ENCODE measurements around the gene HES7.
A peak's percentile ranks its signal among the peaks of the same experiment; 100 is the strongest.

Gene HES7

DNA sequence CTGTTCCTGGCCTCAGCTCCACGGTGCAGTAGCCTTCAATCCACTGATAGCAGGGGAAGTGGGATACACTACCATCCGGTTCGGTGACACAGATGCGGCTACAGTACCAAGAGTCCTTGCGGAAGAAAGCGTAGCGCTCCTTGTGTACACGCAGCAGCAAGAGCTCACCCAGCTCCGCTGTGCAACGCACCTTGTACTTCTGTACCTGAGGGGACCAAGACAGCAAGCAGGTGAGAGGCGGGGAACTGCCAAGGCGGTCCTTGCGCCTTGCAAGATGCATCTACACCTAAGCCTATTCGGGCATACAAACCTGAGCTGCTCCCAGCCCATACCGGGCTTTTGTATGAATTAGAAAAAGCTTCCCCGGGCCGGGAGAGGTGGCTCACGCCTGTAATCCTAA lies 7.1 kb downstream of the HES7 start:
- Histone ChIP-seq H3K9ac (ENCODE audit: low read length) (no peak overlapping the region), H3K9me2 (ENCODE audit: low read depth, low read length) (no peaks in the 10 kb centered on the region), H3K9me3 (ENCODE audit: low read length) (no peaks in the 10 kb centered on the region), H3K4me2 (ENCODE audit: low read length) (no peak overlapping the region), H2AFZ (ENCODE audit: low read length) (no peak overlapping the region), H3K27ac (ENCODE audit: low read depth, low read length, poor library complexity, severe bottlenecking) (no peak overlapping the region), H3K36me3 (ENCODE audit: insufficient read depth, low read length) (no peaks in the 10 kb centered on the region), H3K4me1 (ENCODE audit: insufficient read depth, low read length, severe bottlenecking) (peaks cover 28% of the 10 kb centered on the region), H3K27me3 (ENCODE audit: insufficient read depth, low read length) (peaks cover 7% of the 10 kb centered on the region; the same call in 1 of the 2 replicates), H3K79me2 (ENCODE audit: insufficient read depth, low read length) (no peaks in the 10 kb centered on the region), H3K4me3 (ENCODE audit: low read depth, low read length, poor library complexity, severe bottlenecking) (no peak overlapping the region), H3F3A (ENCODE audit: insufficient read depth, low read length) (peaks cover 6% of the 10 kb centered on the region; the same call in 1 of the 2 replicates), H4K20me1 (ENCODE audit: insufficient read depth, low read length) (no peaks in the 10 kb centered on the region)
- no peak for TF ChIP-seq EZH2 (IDR thresholded peaks at IDR 0.05; ENCODE audit: borderline replicate concordance, low read length)
- TF ChIP-seq, protein P1, sequence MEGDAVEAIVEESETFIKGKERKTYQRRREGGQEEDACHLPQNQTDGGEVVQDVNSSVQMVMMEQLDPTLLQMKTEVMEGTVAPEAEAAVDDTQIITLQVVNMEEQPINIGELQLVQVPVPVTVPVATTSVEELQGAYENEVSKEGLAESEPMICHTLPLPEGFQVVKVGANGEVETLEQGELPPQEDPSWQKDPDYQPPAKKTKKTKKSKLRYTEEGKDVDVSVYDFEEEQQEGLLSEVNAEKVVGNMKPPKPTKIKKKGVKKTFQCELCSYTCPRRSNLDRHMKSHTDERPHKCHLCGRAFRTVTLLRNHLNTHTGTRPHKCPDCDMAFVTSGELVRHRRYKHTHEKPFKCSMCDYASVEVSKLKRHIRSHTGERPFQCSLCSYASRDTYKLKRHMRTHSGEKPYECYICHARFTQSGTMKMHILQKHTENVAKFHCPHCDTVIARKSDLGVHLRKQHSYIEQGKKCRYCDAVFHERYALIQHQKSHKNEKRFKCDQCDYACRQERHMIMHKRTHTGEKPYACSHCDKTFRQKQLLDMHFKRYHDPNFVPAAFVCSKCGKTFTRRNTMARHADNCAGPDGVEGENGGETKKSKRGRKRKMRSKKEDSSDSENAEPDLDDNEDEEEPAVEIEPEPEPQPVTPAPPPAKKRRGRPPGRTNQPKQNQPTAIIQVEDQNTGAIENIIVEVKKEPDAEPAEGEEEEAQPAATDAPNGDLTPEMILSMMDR (IDR thresholded peaks at IDR 0.05; ENCODE audit: low read length): no peak

DNA sequence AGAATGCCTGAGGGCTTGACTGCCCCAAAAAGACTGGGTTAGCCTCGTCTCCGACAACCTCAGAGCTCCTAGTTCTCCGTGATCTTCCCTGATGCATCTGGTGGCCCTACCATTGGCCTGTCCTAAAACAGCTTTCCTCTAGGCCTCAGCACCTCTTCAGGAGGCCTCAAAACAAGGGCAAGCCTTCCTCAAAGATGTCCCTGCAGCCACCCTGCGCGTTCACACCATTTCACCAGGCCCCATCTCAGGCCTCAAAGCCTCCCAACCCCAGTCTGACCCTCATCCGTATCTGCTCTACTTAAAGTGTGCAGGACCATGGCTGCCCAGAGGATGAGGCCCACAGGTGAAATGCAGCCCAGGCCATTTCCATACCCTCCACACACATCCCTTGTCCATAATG lies 13.0 kb downstream of the HES7 start:
- Histone ChIP-seq H2AFZ (ENCODE audit: low read length) (no peak overlapping the region), H3K27me3 (ENCODE audit: insufficient read depth, low read length) (no peaks in the 10 kb centered on the region; the same call in none of the 2 replicates)
- TF ChIP-seq, protein P1 (IDR thresholded peaks at IDR 0.05; ENCODE audit: low read length): no peak
- TF ChIP-seq EZH2 (IDR thresholded peaks at IDR 0.05; ENCODE audit: borderline replicate concordance, low read length): no peak

DNA sequence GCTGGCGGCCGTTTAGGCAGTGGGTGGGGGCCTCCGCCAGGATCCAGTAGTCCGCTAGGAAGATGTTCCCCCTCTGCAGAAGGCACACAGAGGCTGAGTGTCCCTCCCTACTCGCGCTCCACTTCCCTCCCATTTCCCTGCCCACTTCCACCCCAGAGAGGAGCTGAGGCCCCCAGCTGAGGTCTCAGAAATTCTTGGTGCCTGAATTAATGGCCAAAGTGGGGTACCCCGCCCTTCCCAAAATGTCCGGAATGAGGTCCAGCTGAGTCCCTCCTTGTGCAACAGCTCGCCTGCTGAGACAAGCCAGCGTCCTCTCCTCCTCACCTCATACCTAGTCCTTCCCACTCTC lies 13.5 kb downstream of the HES7 start:
- Histone ChIP-seq H3K36me3 (ENCODE audit: insufficient read depth, low read length) (no peaks in the 10 kb centered on the region), H3K4me3 (ENCODE audit: low read depth, low read length, poor library complexity, severe bottlenecking) (peak overlapping the region; percentile 57), H4K20me1 (ENCODE audit: insufficient read depth, low read length) (no peaks in the 10 kb centered on the region), H3K9ac (ENCODE audit: low read length) (no peak overlapping the region), H3K4me1 (ENCODE audit: insufficient read depth, low read length, severe bottlenecking) (peaks cover 6% of the 10 kb centered on the region), H3K79me2 (ENCODE audit: insufficient read depth, low read length) (no peaks in the 10 kb centered on the region), H3K4me2 (ENCODE audit: low read length) (peak overlapping the region; percentile 82), H3K27me3 (ENCODE audit: insufficient read depth, low read length) (no peaks in the 10 kb centered on the region; the same call in none of the 2 replicates), H3K9me3 (ENCODE audit: low read length) (no peaks in the 10 kb centered on the region), H2AFZ (ENCODE audit: low read length) (no peak overlapping the region), H3K27ac (ENCODE audit: low read depth, low read length, poor library complexity, severe bottlenecking) (no peak overlapping the region), H3K9me2 (ENCODE audit: low read depth, low read length) (no peaks in the 10 kb centered on the region), H3F3A (ENCODE audit: insufficient read depth, low read length) (no peaks in the 10 kb centered on the region)
- TF ChIP-seq, protein P1 (IDR thresholded peaks at IDR 0.05; ENCODE audit: low read length): no peak
- no peak for TF ChIP-seq EZH2 (IDR thresholded peaks at IDR 0.05; ENCODE audit: borderline replicate concordance, low read length)

More for the DNA sequence above, 13.0 kb downstream of the HES7 start:
- Histone ChIP-seq H3F3A (ENCODE audit: insufficient read depth, low read length) (no peaks in the 10 kb centered on the region), H3K9me3 (ENCODE audit: low read length) (no peaks in the 10 kb centered on the region), H3K36me3 (ENCODE audit: insufficient read depth, low read length) (no peaks in the 10 kb centered on the region), H3K4me2 (ENCODE audit: low read length) (no peak overlapping the region), H3K4me1 (ENCODE audit: insufficient read depth, low read length, severe bottlenecking) (peaks cover 6% of the 10 kb centered on the region), H3K9ac (ENCODE audit: low read length) (no peak overlapping the region), H3K9me2 (ENCODE audit: low read depth, low read length) (no peaks in the 10 kb centered on the region), H4K20me1 (ENCODE audit: insufficient read depth, low read length) (no peaks in the 10 kb centered on the region), H3K27ac (ENCODE audit: low read depth, low read length, poor library complexity, severe bottlenecking) (no peak overlapping the region), H3K4me3 (ENCODE audit: low read depth, low read length, poor library complexity, severe bottlenecking) (no peak overlapping the region), H3K79me2 (ENCODE audit: insufficient read depth, low read length) (no peaks in the 10 kb centered on the region)

Measured in OCI-LY1 (cell line).